ENCODE measurements around the gene ST6GAL1. TPM values are rescaled to one million over a fixed set of nuclear protein-coding genes. Genes with fewer than 3 reads are reported as not detected.

The ST6GAL1 gene
- total and polyA plus RNA-seq, 2 of the 4 experiments (the other 2 are of a cell fraction): 1.4 to 2.9 TPM

DNA sequence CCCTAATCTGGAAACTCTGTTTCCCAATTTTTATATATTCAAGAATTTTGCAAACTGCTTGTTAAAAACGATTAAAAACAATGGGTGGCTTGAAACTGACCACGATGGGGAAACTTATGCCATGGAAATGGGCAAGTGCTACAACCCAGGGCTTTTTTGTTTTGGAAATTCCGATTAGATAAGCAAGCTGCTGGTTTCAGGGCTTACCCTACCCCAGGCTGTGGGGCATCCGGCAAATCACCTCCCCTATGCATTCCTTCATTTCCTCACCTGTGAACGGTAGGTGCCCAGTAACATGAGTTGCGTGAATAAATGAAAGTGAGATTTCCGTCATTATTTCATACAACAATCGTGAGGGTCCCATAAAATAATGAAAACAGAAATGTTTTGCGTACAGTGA lies 34.3 kb downstream of the ST6GAL1 start:
- no peak overlapping the region for H3K4me2 ChIP-seq (ENCODE audit: low read depth, low read length)
- H3K56ac ChIP-seq (ENCODE audit: extremely low read depth, insufficient read depth, low read length): no peak overlapping the region
- intact Hi-C loops (cut with micrococcal nuclease): no loop called here
- no peak overlapping the region for H3K4ac ChIP-seq (ENCODE audit: low read depth, low read length)
- no peak overlapping the region for H3K14ac ChIP-seq (replicated peaks; ENCODE audit: low read depth, low read length)
- H4K20me1 ChIP-seq (ENCODE audit: insufficient read depth, low read length): no peaks in the 10 kb centered on the region
- no peaks in the 10 kb centered on the region for H3K9me3 ChIP-seq (ENCODE audit: control insufficient read depth, insufficient read depth, low read length)
- no peak overlapping the region for H4K91ac ChIP-seq (ENCODE audit: insufficient read depth, low read depth, low read length)
- DNase-seq (no peak), ATAC-seq (ENCODE audit: low read depth) (no peak)
- no peak overlapping the region for H3K9ac ChIP-seq (ENCODE audit: low read depth, low read length)
- no TSS peak for BruUV-seq (replicated peaks)
- in situ Hi-C loops (cut with MboI; ENCODE audit: low sequenced_read_pairs): no loop called here
- peaks cover 2% of the 10 kb centered on the region; the same call in 1 of the 2 replicates for H3K4me1 ChIP-seq (ENCODE audit: control insufficient read depth, insufficient read depth, low read length)
- ChIA-PET CTCF (no interaction called here), POLR2A (ENCODE audit: unreplicated experiment) (no interaction called here)
- H3K27ac ChIP-seq (ENCODE audit: insufficient read depth, low read length): no peak overlapping the region
- H4K8ac ChIP-seq (ENCODE audit: low read depth in 2 of 2, low read length in 2 of 2): no peak overlapping the region
- H2BK15ac ChIP-seq (ENCODE audit: low read depth, low read length): no peak overlapping the region
- TF ChIP-seq RFX5 (IDR thresholded peaks at IDR 0.05; ENCODE audit: low read depth, low read length) (no peak), POLR2A (IDR thresholded peaks at IDR 0.05; ENCODE audit: low read depth, low read length) (no peak)
- H3K18ac ChIP-seq (ENCODE audit: low read depth, low read length): no peak overlapping the region
- H3K9me1 ChIP-seq (ENCODE audit: insufficient read depth, low read length): no peaks in the 10 kb centered on the region
- no peak overlapping the region for H2BK5ac ChIP-seq (ENCODE audit: low read depth, low read length, poor library complexity, severe bottlenecking)
- no peaks in the 10 kb centered on the region for H3K36me3 ChIP-seq (ENCODE audit: control insufficient read depth, insufficient read depth, low read length)
- H3K4me3 ChIP-seq (ENCODE audit: insufficient read depth, low read depth, low read length): no peak overlapping the region
- H2AFZ ChIP-seq (replicated peaks; ENCODE audit: low read length, poor library complexity): no peak overlapping the region
- H3K23ac ChIP-seq (ENCODE audit: low read depth, low read length): no peak overlapping the region
- H2BK20ac ChIP-seq (ENCODE audit: low read depth, low read length): no peak overlapping the region
- H2AK5ac ChIP-seq (ENCODE audit: low read depth, low read length): no peak overlapping the region
- H2AK9ac ChIP-seq (replicated peaks; ENCODE audit: low read depth, low read length, poor library complexity): no peak overlapping the region
- H2BK120ac ChIP-seq (ENCODE audit: low read depth, low read length): no peak overlapping the region
- 38% methylated on average over 2 of the region's 9 CpGs; no CpG with 5 or more reads in 1 of the 2 experiments for WGBS, 2 experiments (ENCODE audit: extremely low coverage in 2 of 2, insufficient read length in 1 of 2)
- no peak overlapping the region for H4K5ac ChIP-seq (ENCODE audit: low read depth, low read length)
- H3K79me1 ChIP-seq (ENCODE audit: low read depth in 1 of 2, low read length in 2 of 2): no peaks in the 10 kb centered on the region
- no peaks in the 10 kb centered on the region; the same call in 1 of the 2 replicates for H3K27me3 ChIP-seq (ENCODE audit: control insufficient read depth, insufficient read depth, low read length)
- dilution Hi-C loops (cut with HindIII; ENCODE audit: low sequenced_read_pairs, unreplicated experiment): no loop called here
